GM19468 (cell line): ENCODE data around the gene CEP131.

ENCODE experiments used
- ATAC-seq: cut with Tn5 transposase; IDR thresholded peaks from one replicate; pipeline ENCODE4 v1.9.1; 2021; ENCODE audit warnings: mild to moderate bottlenecking, moderate library complexity, moderate number of reproducible peaks; ENCODE audit not compliant: unreplicated experiment; ENCODE audit errors: extremely low read depth

The CEP131 gene

DNA sequence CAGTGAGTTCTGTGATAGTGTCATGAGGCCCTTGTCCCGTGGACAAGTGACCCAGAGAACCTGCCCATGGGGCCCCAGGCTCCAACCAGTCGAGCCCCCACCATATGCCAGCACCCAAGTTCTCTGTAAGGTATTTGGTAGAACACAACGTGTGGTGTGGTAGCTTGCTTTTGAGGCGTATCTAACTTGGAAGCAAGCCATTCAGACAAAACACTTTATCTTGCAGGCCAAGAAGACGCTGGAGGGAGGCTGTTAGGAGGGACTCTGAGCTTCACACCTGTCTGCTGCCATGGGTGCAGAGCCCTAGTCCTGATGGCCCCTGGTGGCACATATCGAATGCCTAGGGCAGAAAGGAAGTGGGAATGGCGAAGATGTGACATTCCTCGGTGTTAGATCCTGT is 18.0 kb upstream of the CEP131 start:
- no peak for ATAC-seq

DNA sequence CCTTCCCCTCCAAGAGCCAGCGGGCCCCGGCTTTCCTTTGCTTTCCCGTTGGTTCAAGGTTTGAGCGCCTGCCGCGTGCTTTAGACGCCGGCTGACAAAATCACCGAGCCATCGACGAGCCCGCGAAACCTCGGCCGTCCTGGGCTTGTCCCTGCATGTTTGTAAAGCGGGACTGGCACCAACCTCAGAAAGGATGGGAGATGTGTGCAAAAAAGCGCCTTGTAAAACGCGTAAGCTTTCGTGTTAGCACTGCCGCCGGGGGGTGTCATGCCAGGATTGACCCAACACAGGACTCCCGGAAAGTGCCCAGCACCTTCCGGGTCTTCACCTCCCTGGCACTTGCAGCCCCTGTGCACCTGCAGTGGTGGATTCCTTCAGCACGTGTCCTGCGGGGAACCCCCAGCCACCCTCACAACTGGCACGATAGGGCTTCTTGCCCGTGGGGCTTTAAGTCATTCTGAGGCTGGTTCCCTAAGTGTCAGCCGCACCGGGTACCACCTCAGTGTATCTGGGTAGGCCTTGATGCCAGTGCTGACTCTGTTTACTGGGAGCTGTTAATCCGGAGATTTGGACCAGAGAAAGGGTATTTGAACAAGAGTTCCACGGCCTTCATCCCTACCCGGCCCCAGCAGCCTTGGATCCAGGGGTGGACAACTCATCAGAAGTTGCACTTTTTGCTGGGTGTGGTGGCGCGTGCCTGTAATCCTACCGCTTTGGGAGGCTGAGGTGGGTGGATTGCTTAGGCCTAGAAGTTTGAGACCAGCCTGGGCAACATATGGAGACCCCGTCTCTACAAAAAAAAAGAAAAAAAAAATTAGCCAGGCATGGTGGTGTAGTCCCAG is 17.2 kb upstream of the CEP131 start:
- ATAC-seq: no peak

DNA sequence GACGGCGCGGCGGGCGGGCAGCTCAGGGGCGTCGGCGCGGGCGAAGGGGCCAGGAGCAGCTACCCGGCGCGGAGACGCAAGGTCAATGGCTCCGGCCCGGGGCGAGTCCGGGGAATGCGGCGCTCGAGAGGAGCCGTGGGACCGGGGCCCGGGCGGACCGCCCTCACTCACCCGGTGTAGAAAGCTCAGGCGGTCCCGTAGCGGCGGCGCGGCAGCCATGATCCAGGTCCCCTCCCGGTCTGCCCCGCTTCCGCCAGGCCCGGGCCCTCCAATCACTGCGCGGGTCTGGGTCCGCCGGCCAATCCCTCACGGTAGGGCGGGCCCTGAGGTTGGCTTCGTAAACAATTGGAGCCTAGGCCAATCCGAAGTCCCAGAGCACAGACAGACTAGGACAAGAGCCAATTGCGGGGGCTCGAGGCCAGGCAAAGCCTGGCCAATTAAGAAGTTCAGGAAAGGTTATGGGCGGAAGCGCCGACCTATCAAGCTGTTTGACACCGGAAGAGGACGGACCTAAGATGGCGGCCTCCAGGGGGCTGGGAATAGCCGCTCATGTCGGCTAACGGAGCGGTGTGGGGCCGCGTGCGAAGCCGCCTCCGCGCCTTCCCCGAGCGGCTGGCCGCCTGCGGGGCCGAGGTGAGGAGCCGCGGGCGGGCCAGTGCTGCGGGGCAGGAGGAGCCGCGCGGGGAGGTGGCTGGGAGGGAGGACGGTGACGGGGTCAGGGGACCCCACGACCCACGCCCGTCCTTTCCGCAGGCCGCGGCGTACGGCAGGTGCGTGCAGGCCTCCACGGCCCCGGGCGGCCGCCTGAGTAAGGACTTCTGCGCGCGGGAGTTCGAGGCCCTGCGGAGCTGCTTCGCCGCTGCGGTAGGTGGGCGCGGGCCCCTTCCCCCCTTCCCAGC is 16.3 kb upstream of the CEP131 start, which contains the start of the genes NDUFAF8 and TEPSIN:
Gene NDUFAF8 (plus strand): TSS at position 504 of the 899 bp plus-strand sequence. CDS start 46 bp downstream, at position 550.
Gene TEPSIN (minus strand): TSS at position 241 of the 899 bp plus-strand sequence. CDS start 22 bp downstream, at position 219.
- ATAC-seq: peak; percentile 90

DNA sequence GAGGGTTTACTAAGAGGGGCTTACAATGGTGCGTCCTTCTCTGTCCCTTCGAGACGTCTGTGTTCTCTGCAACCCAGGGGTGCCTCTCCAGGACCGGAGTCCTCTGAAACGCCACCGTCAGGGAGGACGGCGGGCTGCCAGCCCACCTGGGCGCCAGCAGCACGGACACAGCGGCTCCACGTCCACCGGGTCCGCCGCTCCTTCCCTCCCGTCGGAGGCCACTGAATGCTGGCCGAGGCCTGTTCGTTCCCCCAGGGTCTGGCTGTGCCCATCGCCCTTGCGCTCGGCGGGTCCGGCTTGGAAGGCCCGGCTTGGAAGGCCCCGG is 15.7 kb upstream of the CEP131 start:
- no peak for ATAC-seq

DNA sequence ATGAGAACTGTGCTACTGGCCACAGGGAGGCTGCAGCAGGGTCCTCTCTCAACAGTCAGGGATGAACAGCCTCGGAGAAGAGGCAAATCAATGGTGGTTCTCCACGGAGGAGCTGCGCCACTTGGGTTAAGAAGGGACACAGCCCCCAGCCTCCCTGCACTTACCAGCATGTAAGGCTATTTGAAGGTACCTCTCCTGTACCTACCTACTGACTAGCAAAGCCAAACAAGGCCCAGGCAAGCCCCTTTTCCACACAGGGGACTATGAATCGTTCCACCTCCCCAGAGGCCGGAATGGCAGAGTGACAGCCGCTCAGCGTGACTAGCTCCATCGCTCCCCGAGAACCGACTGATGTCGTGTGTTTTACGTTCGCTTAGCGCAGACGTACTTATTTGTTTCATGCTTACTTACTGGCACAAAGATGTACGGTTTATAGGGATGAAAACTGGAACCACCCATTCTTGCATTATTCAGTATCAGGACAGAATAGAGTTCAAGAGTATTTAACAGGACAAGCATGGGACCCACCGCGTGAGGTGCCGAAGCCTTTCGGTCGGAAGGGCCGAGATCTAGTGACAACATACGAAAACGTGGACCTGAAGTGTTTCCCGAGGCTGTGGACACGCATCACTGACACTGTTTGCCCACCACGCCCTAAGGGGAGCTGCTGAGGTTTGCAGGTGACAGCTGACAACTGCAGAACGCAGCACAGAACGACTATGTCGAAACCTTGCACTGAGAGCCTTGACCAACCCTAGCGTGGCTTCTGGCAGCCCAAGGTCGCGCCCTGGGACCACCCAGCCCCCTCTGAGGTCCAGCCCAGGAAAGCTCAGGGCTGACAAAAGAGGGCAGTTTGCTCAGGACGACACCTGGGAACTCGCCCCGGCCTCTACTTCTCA is 15.1 kb upstream of the CEP131 start:
- ATAC-seq: no peak

DNA sequence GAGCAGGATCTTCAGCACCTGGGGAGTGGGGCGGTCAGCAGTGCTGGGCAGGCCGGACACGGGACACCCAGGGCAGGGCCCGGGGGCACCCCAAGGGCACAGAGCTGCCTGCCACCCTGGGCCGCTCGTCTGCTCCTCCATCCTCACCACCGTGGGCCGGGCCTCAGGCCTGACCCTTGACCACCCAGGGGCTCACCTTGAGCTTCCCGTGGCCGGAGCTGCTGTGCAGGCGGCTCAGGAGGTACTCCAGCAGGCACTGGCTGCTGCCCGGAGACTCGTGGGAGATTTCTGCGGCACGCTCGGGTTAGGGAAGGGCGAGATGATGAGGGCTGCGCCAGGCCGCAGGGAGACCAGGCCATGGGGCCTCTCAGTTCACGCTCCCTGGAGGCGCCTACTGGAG is 14.0 kb upstream of the CEP131 start:
- no peak for ATAC-seq

DNA sequence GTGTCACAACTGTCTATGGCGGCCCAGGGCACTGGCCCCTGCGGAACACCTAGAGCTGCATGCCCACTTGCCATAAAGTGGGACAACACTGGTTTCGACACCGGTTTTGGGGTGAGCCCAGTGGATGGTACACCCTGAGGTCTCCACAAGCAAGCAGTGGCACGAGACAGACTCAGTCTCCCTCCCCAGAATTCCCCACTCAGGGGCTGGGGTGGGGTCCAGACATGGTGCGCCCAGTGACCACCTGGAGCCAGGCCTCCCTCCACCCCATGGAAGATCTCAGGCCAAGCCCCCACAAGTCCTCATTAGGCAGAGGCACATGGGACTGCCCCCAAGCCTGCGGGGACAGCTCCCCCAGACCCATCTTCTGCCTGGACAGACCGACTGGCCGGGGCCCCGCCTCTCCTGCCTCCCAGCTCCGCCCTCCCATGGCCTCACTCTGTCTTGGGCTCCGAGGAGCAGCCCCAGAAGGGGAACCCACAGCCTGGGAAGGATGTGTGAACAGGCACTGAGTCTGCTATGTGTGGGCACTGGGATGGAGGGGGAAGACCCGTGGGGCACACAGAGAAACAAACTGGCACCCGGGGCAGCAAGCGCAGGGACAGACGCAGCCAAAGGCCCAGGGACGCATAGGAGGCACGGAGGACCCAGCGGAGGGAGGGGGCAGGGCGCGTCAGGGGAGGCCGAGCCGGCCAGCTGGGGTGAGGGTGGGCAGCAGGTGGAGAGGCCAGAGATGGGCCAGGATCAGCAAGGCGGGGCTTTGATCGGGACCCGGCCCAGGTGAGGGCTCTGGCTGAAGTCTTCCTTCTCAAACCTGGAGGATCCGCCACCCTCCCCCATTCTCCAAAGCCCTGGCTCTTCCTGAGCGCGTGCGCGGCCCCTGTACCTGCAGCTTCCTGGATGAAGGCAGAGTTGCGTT is 13.3 kb upstream of the CEP131 start:
- ATAC-seq: no peak

DNA sequence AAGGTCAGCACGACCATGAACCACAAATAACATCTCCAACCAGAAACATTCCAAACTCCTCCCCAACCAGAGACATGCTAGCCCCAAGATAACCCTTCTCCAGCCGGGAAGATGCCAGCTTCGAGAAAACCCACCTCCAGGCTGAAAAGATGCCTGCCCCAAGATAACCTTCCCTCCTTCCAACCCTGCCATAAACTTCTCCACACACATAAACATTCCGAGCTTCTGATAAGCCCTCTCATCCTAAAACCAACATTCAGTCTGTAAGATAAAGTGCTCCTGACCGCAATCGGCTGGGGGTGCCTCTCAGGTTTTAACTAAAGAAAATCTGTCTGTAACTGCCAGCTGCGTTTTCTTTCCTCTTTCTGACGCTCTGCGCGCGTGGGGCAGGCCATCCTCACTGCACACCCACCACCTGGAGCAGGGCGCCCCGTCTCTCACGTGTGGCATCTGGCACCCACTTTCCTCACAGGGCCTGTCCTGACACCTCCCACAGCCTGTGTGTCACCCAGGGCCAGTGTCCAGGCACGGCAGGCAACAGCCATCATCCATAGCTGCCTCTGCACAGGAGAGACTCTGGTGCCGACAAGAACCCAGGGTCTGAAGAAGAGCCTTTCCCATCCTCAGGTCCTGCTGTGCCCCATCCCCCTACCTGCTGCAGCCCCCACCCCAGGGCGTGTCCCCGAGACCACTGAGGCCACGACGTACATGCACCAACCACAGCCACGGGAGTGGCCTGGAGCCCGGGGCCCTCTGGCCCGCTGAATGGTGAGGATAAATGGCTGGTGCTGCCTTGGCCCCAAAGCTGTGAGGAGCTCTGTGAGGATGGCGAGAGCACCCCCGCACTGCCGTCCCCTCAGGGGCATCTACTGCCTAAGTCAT is 12.4 kb upstream of the CEP131 start:
- ATAC-seq: no peak

DNA sequence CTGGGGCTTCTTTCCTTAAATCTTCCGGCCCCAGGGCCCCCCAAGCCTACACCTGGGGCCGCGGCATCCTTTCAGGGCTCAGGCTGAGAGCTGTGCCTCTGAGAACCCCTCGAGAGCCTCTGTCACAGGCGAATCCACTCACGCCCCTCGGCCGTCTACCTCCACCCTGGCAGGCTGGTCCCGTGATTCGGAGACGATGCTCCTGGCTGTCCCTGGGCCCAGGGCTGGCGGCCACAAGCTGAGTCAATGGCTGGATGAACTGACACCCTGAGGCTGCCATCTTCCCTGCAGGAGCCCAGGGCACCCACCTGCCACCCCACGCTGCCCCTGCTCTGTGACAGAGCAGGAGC is 11.7 kb upstream of the CEP131 start:
- no peak for ATAC-seq

DNA sequence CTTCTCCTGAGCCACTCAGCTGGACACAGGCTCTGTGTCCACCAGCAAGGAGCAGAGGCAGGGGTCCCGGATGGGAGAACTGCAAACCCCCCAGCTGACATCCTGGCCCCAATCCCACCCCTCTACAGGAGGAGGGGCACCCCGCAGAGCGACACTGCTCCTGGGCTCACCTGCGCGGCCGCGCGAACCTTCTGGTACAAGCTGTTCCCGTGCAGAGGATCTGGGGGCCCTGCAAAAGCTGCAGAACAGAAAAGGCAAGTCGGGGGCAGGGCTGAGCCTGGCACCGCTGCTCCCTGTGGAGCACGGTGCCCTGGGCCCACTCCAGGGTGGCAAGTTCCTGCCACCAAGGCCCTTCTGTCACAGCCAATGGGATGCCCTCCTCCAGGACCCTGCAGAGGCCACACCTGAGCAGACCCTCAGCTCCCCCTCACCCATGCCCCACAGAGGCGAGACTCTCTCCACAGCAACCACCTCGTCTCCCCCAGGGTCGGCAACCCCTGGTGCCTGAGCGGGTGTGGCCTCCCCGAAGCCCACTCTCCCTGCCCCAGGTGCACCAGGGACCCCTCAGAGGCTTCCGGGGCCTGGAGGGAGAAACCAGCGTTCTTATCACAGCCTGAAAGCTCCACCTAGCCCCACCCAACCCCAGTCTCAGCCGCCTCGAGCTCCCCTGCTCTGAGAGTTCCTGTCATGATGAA is 11.2 kb upstream of the CEP131 start:
- no peak for ATAC-seq

DNA sequence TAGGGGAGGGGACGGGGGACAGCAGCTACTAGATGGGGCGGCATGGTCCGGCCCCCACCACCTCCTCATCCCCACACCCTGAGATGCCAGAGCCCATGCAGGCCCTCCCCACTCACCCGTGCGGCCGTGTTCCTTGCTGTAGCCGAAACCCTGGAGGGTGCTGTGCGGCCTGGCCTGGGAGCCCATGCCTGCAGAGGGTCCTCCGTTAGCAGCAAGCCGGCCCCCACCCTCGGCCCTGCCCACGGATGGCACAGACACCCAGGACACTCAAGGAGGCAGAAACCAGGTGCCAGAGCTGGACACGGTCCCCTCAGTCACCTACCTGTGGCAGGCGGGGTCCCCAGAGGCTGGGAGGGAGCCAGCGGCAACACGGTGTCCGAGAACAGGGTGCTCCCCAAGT is 10.6 kb upstream of the CEP131 start:
- no peak for ATAC-seq

DNA sequence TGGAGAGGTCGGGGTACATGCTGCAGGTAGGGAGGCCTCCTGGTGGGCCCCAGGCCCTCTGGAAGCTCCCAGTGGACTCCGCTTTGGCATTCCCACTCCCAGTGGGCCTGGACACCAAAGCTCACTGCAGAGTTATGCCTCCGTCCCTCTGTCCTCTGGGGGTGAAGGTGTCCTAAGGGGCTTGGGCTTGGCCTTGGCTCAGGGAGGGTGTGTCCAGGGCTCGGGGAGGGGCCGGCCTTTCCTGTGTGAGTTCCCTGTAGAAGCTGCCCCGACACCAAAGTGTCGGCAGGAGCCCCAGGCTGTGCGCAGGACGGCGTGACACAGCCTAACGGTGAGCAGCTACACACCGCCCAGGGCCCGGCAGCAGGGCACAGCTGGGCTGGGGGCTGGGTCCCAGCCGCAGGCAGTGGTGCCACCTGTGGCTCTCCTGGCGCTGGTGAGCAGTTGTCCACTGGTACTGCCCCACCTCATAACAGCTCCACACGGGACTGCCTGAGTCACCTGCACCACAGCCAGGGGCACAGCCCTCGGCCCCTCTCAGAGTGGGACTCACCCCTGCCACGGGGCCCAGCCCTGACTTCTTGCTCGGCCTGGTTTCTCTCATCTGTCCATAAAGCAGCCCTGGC is 10.0 kb upstream of the CEP131 start:
- no peak for ATAC-seq

DNA sequence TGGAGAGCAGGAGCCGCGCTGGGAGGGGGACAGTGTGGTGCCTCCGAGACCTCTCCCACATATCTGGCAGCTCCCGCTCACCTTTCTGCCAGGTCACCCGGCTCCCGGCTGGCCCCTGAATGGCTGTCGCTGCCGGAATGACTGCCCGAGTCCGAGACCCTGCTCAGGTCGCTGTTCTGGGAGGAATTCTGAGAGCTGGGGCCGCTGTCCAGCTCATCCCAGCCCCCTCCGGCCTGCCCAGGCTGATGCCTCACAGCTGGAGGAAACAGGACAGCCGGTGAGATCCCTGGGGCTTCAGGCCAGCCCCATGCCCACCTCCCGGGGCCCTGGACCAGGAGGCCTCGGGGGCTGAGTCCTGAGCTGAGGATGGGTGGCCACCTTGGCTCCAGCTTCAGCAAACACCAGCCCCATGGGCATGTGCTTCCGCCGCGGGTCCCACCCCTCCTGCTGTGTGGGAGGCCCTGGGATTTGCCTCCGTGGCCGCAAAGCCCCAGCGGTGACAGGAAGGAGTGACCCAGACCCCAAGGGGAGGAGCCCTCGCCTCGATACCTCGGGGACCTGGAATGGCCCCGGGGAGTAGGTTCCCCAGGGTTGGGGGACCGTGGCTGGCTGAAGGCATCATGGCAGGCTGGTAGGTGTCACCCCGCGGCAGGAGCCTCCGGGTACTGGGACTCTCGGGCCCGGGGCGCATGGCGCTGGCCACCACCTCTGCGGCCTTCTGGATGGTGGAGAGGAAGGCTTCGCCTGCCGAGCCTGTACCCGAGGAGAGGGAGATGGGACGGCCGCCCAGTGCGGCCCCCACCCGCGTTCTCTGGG is 9.2 kb upstream of the CEP131 start:
- ATAC-seq: no peak

DNA sequence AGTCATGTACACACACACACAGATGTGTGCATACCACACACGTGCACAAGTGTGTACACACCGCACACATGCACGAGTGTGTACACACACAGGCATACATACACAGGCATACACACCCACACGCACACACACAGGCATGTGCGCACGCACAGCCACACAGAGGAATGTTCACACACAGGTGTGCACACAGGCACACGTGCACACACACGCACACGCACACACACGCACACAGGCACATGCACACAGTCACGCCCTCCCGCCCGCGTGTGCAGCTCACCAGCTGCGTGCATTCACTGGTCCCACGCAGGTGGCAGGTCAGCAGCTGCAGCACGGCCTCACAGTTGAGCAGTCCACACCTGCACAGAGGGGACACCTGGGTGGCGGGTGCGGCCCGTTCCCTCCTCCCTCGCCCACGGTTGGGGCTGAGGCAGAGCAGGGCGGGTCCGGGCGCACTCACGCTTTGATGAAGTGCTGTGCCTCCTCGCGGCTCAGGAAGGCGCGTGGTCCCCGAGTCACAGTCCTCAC is 8.4 kb upstream of the CEP131 start:
- no peak for ATAC-seq

DNA sequence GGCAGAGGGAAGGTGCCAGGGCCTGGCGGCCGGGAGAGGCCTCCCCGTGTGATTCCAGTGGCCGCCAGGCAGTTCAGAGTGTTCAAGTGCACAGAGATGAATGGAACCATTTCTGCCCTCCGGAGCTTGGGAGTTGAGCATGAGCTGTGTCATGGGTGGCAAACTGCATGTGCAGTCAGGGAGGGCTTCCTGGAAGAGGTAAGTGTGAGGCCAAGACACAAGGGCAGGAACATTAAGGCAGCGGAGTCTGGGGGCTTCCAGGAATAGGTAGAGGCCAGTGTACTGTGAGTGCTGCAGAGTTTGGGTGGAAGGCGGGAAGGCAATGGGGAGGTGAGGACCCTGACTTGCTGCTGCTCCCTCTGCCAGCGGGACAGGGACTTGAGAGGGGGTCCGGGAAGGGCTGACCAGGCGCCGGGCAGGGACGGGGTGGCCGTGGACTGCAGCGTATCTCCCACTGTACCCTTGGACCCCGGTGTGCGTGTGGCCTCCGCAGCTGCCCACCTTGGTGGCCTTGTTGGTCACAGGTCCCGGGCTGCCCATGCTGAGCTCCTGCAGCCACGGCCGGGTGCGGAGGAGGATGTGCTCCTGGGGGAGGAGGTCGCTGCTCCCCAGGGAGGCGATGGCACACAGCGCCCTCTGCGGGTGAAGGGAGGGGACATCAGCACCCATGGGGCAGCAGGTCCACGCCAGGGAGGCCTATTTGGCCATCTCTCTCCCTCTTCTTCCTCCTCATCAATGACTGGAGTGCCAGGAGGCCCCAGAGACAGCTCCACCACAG is 7.5 kb upstream of the CEP131 start:
- ATAC-seq: no peak

DNA sequence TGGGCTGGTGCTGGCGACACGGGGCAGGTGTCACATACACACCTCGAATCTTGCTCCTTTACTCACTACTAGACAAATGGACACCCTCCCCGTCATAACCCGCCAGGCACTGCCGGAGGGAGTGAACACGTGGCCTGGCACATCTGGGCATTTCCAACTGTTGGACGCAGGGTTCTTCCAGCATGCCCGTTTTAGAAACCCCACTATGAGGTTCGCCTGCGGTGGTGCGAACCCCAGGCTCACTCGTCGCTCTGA is 6.8 kb upstream of the CEP131 start:
- no peak for ATAC-seq
